GM15510 (cell line): ENCODE data around the gene ELAVL1.
A peak's percentile ranks its signal among the peaks of the same experiment; 100 is the strongest.

Experiments used
- POLR2A ChIP-seq: IDR thresholded peaks from 3 replicates; pipeline ENCODE4 v1.6.1; 2011; ENCODE audit warnings: borderline replicate concordance; ENCODE audit not compliant: insufficient read length; ENCODE audit errors: extremely low read depth

Gene ELAVL1

GRCh38 chr19:8005534-8006256 is at the start of gene ELAVL1:
Gene ELAVL1, minus strand, starts transcription at chr19:8005641. Its CDS starts 13,826 bp downstream, at chr19:7991815.
- TF ChIP-seq POLR2A: peak; percentile 89

DNA sequence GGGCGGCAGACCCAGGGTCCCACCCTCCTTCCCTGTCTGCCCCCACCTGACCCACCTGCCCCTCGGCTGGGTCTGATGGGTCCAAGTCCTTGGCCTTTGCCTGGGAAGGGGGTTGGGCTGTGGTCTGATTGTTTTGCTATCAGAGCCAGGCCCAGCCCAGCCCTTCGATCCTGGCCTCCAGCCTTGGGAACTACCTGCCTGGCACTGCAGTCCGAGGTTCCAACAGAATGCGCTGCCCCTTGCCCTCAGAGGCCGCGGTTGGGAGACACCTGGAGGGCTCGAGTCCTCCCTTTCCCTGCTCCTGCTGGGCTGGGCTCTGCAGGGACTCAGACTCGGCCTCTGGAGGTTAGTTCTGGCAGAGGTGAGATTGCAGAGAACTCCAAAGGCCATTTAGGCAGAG is 48.7 kb upstream of the ELAVL1 start:
- no peak for TF ChIP-seq POLR2A

- no peak for TF ChIP-seq POLR2A
Observed at GRCh38 chr19:8052464-8052859, 47.0 kb upstream of the ELAVL1 start, which contains the start of gene CCL25. Gene CCL25, plus strand, starts transcription at chr19:8052760. Its CDS starts 290 bp downstream, at chr19:8053050.

- peak; percentile 52 for TF ChIP-seq POLR2A
Observed at GRCh38 chr19:8050274-8051096, 45.0 kb upstream of the ELAVL1 start.

GRCh38 chr19:8046569-8047165 is 41.2 kb upstream of the ELAVL1 start:
- TF ChIP-seq POLR2A: no peak

GRCh38 chr19:8045872-8046568 is 40.6 kb upstream of the ELAVL1 start:
- no peak for TF ChIP-seq POLR2A

- no peak for TF ChIP-seq POLR2A
Observed at GRCh38 chr19:8044018-8044417, 38.6 kb upstream of the ELAVL1 start.

DNA sequence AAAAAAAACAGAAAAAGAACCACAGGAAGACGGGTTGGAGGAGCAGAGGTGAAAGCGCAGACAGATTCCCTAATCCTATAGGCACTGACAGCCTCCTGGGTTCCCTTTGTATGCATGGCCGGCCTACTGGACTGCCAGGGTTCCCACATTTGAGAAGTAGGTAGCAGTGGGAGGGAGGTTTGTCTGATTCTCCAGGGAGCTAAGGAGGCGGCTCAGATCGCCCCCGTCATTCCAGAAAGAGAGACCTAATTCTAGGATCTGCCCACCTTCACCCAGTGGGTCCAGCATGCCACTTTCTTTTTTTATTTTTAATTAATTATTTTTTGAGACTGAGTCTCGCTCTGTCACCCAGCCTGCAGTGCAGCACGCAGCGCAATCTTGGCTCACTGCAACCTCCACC is 37.5 kb upstream of the ELAVL1 start:
- no peak for TF ChIP-seq POLR2A

GRCh38 chr19:8041531-8041931 is 36.1 kb upstream of the ELAVL1 start:
- no peak for TF ChIP-seq POLR2A

GRCh38 chr19:8039231-8039630 is 33.8 kb upstream of the ELAVL1 start:
- no peak for TF ChIP-seq POLR2A

DNA sequence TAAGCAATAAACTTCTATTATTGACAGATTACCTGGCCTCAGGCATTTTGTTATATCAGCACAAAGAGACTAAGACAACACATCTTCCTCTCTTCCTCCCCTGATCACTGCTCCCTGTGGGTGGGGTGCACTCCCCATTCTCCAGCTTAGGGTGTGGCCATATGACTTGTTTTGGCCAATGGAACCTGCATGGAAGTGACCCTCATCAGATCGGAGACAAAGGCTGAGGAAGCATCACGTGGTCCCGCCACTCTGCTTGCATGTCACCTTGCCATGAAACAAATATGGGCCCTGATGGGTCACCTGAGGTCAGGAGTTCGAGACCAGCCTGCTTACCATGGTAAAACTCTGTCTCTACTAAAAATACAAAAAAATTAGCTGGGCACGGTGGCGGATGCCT is 33.4 kb upstream of the ELAVL1 start:
- TF ChIP-seq POLR2A: no peak

- TF ChIP-seq POLR2A: no peak
Observed at GRCh38 chr19:8036434-8037099, 31.1 kb upstream of the ELAVL1 start.

DNA sequence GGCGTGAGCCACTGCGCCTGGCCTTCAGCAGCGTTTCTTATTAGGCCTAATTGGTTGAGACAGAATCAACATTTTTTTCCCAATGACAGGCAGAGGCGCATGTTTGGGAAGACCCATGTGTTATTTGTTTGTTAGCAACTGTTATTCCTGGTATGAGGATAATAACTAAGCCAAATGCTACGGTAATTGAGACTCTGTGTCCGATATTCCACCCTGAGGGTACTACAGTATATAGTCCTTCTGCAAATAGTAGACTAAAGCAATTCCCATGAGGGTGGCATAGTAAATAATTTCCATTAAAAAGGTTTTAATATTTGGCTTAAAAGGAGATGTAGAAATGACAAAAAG is 28.7 kb upstream of the ELAVL1 start:
- no peak for TF ChIP-seq POLR2A

GRCh38 chr19:8030960-8031359 is 25.5 kb upstream of the ELAVL1 start:
- no peak for TF ChIP-seq POLR2A
